GM23338 (cell line): Measurements from ENCODE around the gene OTOS. TPM values are rescaled to one million over a fixed set of nuclear protein-coding genes. Genes with fewer than 3 reads are reported as not detected.

Experiments
- ATAC-seq: fragments of 200-7000 bp; cut with Tn5 transposase; 3 replicates; pipeline ENCODE4 v1.9.1; 2020
- DNase-seq: peaks from one replicate; pipeline ENCODE4 v3.0.0-alpha.2; 2015; ENCODE audit warnings: low spot score
- H2AFZ ChIP-seq: fragments of 200-600 bp; sonication (generic); 2 replicates; pipeline ENCODE4 v1.8.0; 2016; ENCODE audit warnings: antibody characterized with exemption, mild to moderate bottlenecking, moderate library complexity
- H3F3A ChIP-seq: fragments of 200-600 bp; sonication (generic); replicated peaks from 2 replicates; pipeline ENCODE4 v1.8.0; 2017; ENCODE audit warnings: antibody characterized with exemption, mixed run types, low read depth
- H3K27ac ChIP-seq: fragments of 200-600 bp; sonication (generic); 2 replicates; pipeline ENCODE4 v1.6.1; 2016; ENCODE audit warnings: low read depth
- H3K27me3 ChIP-seq: fragments of 200-600 bp; sonication (generic); 2 replicates; pipeline ENCODE4 v1.8.0; 2016; ENCODE audit warnings: mild to moderate bottlenecking, mixed run types, moderate library complexity; ENCODE audit not compliant: insufficient read depth
- H3K36me3 ChIP-seq: fragments of 200-600 bp; sonication (generic); 2 replicates; pipeline ENCODE4 v1.8.0; 2016; ENCODE audit warnings: mild to moderate bottlenecking; ENCODE audit not compliant: insufficient read depth
- H3K4me1 ChIP-seq: fragments of 200-600 bp; sonication (generic); 2 replicates; pipeline ENCODE4 v1.8.0; 2016; ENCODE audit warnings: mild to moderate bottlenecking, moderate library complexity; ENCODE audit not compliant: insufficient read depth
- H3K4me2 ChIP-seq: fragments of 200-600 bp; sonication (generic); 2 replicates; pipeline ENCODE4 v1.7.1; 2017; ENCODE audit warnings: mixed run types
- H3K4me3 ChIP-seq: fragments of 200-600 bp; sonication (generic); 2 replicates; pipeline ENCODE4 v1.6.1; 2016; ENCODE audit warnings: mixed run types
- H3K79me2 ChIP-seq: fragments of 200-600 bp; sonication (generic); replicated peaks from 2 replicates; pipeline ENCODE4 v1.8.0; 2017; ENCODE audit warnings: mild to moderate bottlenecking; ENCODE audit not compliant: insufficient read depth
- H3K9me2 ChIP-seq: fragments of 200-600 bp; sonication (generic); 2 replicates; pipeline ENCODE4 v1.8.0; 2017; ENCODE audit not compliant: insufficient read depth
- H4K20me1 ChIP-seq: fragments of 200-600 bp; sonication (generic); replicated peaks from 2 replicates; pipeline ENCODE4 v1.8.0; 2017; ENCODE audit warnings: mild to moderate bottlenecking; ENCODE audit not compliant: insufficient read depth
- H3K27ac Mint-ChIP-seq: 2 replicates; pipeline ENCODE4 v1.8.0; 2020; ENCODE audit warnings: inconsistent platforms, mild to moderate bottlenecking, moderate library complexity, mixed read lengths
- H3K27me3 Mint-ChIP-seq: 3 replicates; pipeline ENCODE4 v1.8.0; 2022; ENCODE audit warnings: low read depth, mild to moderate bottlenecking, moderate library complexity, mixed read lengths, inconsistent platforms; ENCODE audit not compliant: insufficient read depth, poor library complexity
- H3K36me3 Mint-ChIP-seq: 3 replicates; pipeline ENCODE4 v1.8.0; 2021; ENCODE audit warnings: low read depth, mild to moderate bottlenecking, inconsistent platforms, moderate library complexity, mixed read lengths
- H3K4me1 Mint-ChIP-seq: 3 replicates; pipeline ENCODE4 v1.8.0; 2020; ENCODE audit warnings: mild to moderate bottlenecking, inconsistent platforms, mixed read lengths
- H3K4me3 Mint-ChIP-seq: 3 replicates; pipeline ENCODE4 v1.8.0; 2021; ENCODE audit warnings: moderate library complexity, mild to moderate bottlenecking, inconsistent platforms, mixed read lengths
- H3K9me3 Mint-ChIP-seq: 3 replicates; pipeline ENCODE4 v1.8.0; 2020; ENCODE audit warnings: moderate library complexity, mild to moderate bottlenecking, inconsistent platforms, mixed read lengths
- CREB1 ChIP-seq: fragments of 250-450 bp; sonication (Bioruptor Pico); IDR thresholded peaks from 2 replicates; pipeline ENCODE4 v1.5.0; 2020; ENCODE audit warnings: low read depth, mild to moderate bottlenecking, moderate library complexity
- CTCF ChIP-seq, 2 experiments: fragments of 200-600 bp in 1 of 2; sonication (generic) in 1 of 2; conservative IDR thresholded peaks; 2 replicates each; pipeline versions ENCODE4 v1.5.1 to v1.6.1; 2016 to 2017; ENCODE audit warnings: antibody characterized with exemption in 2 of 2, low read depth in 2 of 2, mild to moderate bottlenecking in 2 of 2, moderate library complexity in 1 of 2
- EZH2 ChIP-seq: fragments of 200-600 bp; sonication (generic); IDR thresholded peaks from one replicate; pipeline ENCODE4 v1.8.0; 2017; ENCODE audit warnings: antibody characterized with exemption, mild to moderate bottlenecking, low read depth; ENCODE audit not compliant: unreplicated experiment
- JUNB ChIP-seq: IDR thresholded peaks from one replicate; pipeline ENCODE4 v1.6.1; 2016; ENCODE audit warnings: antibody characterized with exemption; ENCODE audit not compliant: unreplicated experiment
- NANOG ChIP-seq: IDR thresholded peaks from 2 replicates; pipeline ENCODE4 v1.6.1; 2016; ENCODE audit warnings: antibody characterized with exemption, borderline replicate concordance
- POLR2AphosphoS5 ChIP-seq: IDR thresholded peaks from 2 replicates; pipeline ENCODE4 v1.6.1; 2016; ENCODE audit warnings: antibody characterized with exemption, low read depth
- REST ChIP-seq: IDR thresholded peaks from one replicate; pipeline ENCODE4 v1.6.1; 2018; ENCODE audit warnings: antibody characterized with exemption; ENCODE audit not compliant: unreplicated experiment
- STAT1 ChIP-seq: IDR thresholded peaks from one replicate; pipeline ENCODE4 v1.6.1; 2016; ENCODE audit warnings: antibody characterized with exemption; ENCODE audit not compliant: unreplicated experiment
- ZNF114 ChIP-seq: fragments of 250-450 bp; sonication (Bioruptor Pico); IDR thresholded peaks from 2 replicates; pipeline ENCODE4 v1.5.0; 2020; ENCODE audit warnings: mild to moderate bottlenecking, moderate library complexity
- ZNF331 ChIP-seq: fragments of 250-450 bp; sonication (Bioruptor Pico); IDR thresholded peaks from 2 replicates; pipeline ENCODE4 v1.5.0; 2020; ENCODE audit warnings: low read depth, mild to moderate bottlenecking, moderate library complexity
- polyA plus RNA-seq: library from polyadenylated mRNA; unstranded; fragments of >200 nt; fragmentation: Nextera tagmentation; extraction: Ambion mirVana; gene quantifications from 2 replicates; pipeline ENCODE4 v1.2.1, GENCODE V29; 2016
- total RNA-seq: library from RNA; depleted of rRNA; stranded (reverse); fragments of >200 nt; shearing (Covaris generic); gene quantifications from 2 replicates; pipeline ENCODE4 v1.2.3, GENCODE V29; 2014
- TF ChIP-seq, protein P1 (sequence below): IDR thresholded peaks from 2 replicates; pipeline ENCODE4 v1.6.1; 2016; ENCODE audit warnings: antibody characterized with exemption

The OTOS gene
- total and polyA plus RNA-seq, 2 experiments from 2014 or later = 0.40 TPM; not detected in 1

DNA sequence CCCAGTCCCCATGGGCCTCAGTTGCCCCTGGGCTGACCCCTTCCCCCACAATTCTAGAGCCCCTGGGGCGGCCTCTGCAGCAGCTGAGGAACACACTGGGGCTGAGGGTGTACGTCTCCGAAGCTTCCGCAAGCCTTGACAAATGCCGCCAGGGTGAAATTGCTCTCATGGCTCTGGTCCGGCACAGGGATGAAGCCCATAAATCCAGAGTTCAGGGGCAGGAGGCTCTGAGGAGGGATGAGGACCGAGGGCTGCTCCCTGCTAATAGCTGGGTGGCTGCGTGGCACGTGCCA lies 27.1 kb upstream of the OTOS start (continued):
- TF ChIP-seq REST (no peak), EZH2 (no peak), ZNF331 (CRISPR knock-in tag) (no peak), NANOG (no peak), STAT1 (no peak)

- H4K20me1 ChIP-seq = no peaks in the 10 kb centered on the region
- DNase-seq (no peak), ATAC-seq (no peak)
- TF ChIP-seq CREB1 (CRISPR knock-in tag) (no peak), ZNF114 (CRISPR knock-in tag) (no peak), JUNB (no peak), POLR2AphosphoS5 (no peak), CTCF (conservative IDR thresholded peaks at IDR 0.05; ENCODE audit: low read depth in 2 of 2) (no peak), STAT1 (no peak), REST (no peak)
- TF ChIP-seq, protein P1, sequence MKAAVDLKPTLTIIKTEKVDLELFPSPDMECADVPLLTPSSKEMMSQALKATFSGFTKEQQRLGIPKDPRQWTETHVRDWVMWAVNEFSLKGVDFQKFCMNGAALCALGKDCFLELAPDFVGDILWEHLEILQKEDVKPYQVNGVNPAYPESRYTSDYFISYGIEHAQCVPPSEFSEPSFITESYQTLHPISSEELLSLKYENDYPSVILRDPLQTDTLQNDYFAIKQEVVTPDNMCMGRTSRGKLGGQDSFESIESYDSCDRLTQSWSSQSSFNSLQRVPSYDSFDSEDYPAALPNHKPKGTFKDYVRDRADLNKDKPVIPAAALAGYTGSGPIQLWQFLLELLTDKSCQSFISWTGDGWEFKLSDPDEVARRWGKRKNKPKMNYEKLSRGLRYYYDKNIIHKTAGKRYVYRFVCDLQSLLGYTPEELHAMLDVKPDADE = no peak
These were observed 26.5 kb upstream of the OTOS start for GRCh38 chr2:240166761-240167587.

More at GRCh38 chr2:240166761-240167587, 26.5 kb upstream of the OTOS start:
- Histone ChIP-seq H3F3A (peaks cover 7% of the 10 kb centered on the region), H3K36me3 (no peaks in the 10 kb centered on the region), H3K4me1 (no peaks in the 10 kb centered on the region), H3K4me2 (no peak overlapping the region), H3K4me3 (no peak overlapping the region), H2AFZ (no peak overlapping the region), H3K79me2 (no peaks in the 10 kb centered on the region), H3K9me2 (no peaks in the 10 kb centered on the region), H3K27me3 (no peaks in the 10 kb centered on the region), H3K27ac (no peak overlapping the region)
- Mint-ChIP-seq H3K4me3 (no peak overlapping the region), H3K27me3 (peaks cover 2% of the 10 kb centered on the region), H3K36me3 (no peaks in the 10 kb centered on the region), H3K27ac (no peak overlapping the region), H3K9me3 (peaks cover 5% of the 10 kb centered on the region), H3K4me1 (no peaks in the 10 kb centered on the region)
